Lung (tissue), 12 donors: ENCODE data around the gene SMC1A. TPM values are rescaled to one million over a fixed set of nuclear protein-coding genes. Genes with fewer than 3 reads are reported as not detected.
"Not testable (repeated sequence)": the region's sequence is repeated elsewhere in the genome, so short reads cannot be mapped to it uniquely, and the experiment has no call there.

Experiments
- ATAC-seq: fragments of 200-7000 bp; cut with Tn5 transposase; one replicate; pipeline ENCODE4 v1.9.1; 2020; ENCODE audit warnings: moderate number of reproducible peaks; ENCODE audit not compliant: insufficient read depth, low FRiP score
- DNase-seq, 3 donors: peaks; one replicate each; pipeline ENCODE4 v3.0.0-alpha.2; 2013 to 2017
- H3K27ac ChIP-seq, 2 donors: one replicate each; pipeline ENCODE4 v1.5.1; 2013; ENCODE audit warnings: mild to moderate bottlenecking in 2 of 2, moderate library complexity in 2 of 2, control low read depth in 1 of 2, inconsistent platforms in 1 of 2, low read depth in 1 of 2, low read length in 1 of 2
- H3K27me3 ChIP-seq, 3 donors: one replicate each; pipeline ENCODE4 v1.5.1; 2013; ENCODE audit warnings: low read length in 2 of 3; ENCODE audit not compliant: control insufficient read depth in 3 of 3, insufficient read depth in 3 of 3
- H3K36me3 ChIP-seq, 4 donors: one replicate each; pipeline ENCODE4 v1.5.1; 2013; ENCODE audit warnings: low read length in 4 of 4, mild to moderate bottlenecking in 1 of 4, moderate library complexity in 1 of 4; ENCODE audit not compliant: control insufficient read depth in 4 of 4, insufficient read depth in 4 of 4
- H3K4me1 ChIP-seq, 5 donors: one replicate each; pipeline ENCODE4 v1.5.1; 2013; ENCODE audit warnings: low read length in 5 of 5, mild to moderate bottlenecking in 2 of 5, moderate library complexity in 1 of 5; ENCODE audit not compliant: control insufficient read depth in 5 of 5, insufficient read depth in 5 of 5
- H3K4me3 ChIP-seq: one replicate; pipeline ENCODE4 v1.5.1; 2013; ENCODE audit warnings: mild to moderate bottlenecking, control low read depth, moderate library complexity
- H3K9ac ChIP-seq, 2 donors: one replicate each; pipeline ENCODE4 v1.5.1; 2013; ENCODE audit warnings: low read length in 2 of 2, control low read depth in 1 of 2; ENCODE audit not compliant: insufficient read depth in 1 of 2
- H3K9me3 ChIP-seq, 4 donors: one replicate each; pipeline ENCODE4 v1.5.1; 2013; ENCODE audit warnings: low read length in 3 of 4, mild to moderate bottlenecking in 1 of 4, moderate library complexity in 1 of 4; ENCODE audit not compliant: control insufficient read depth in 4 of 4, insufficient read depth in 3 of 4
- WGBS, 2 donors: extraction: QIAGEN DNeasy Blood & Tissue Kit; methylation state at CpG; one replicate each; pipeline ENCODE4 v1.1.7; 2013; 5-methylcytosine and 5-hydroxymethylcytosine counted together
- polyA plus RNA-seq, 2 donors: library from polyadenylated mRNA; stranded (reverse); fragments of 200-250 nt; gene quantifications; one replicate each; pipeline ENCODE4 v1.2.1, GENCODE V29; 2013
- total RNA-seq, 2 donors: library from RNA; depleted of rRNA in 1 of 2; stranded (reverse); fragments of >200 nt in 1 of 2; gene quantifications; one replicate each; pipeline ENCODE4 v1.2.1, GENCODE V29; 2014 to 2021
- TF ChIP-seq, protein P1 (sequence below): IDR thresholded peaks from 2 replicates; pipeline ENCODE4 v1.5.1; 2012; ENCODE audit warnings: mild to moderate bottlenecking; ENCODE audit errors: control extremely low read depth, extremely low read depth
- donor health status: control.
- donor health status: control.
- donor health status: Bipolar disorder and iron deficiency.
- donor health status: healthy.
- donor health status: DM: yes; HTN: yes; CAD: no.

The SMC1A gene
- total and polyA plus RNA-seq, 4 donors, result 11.2 to 56.2 (median 22.4) TPM

DNA sequence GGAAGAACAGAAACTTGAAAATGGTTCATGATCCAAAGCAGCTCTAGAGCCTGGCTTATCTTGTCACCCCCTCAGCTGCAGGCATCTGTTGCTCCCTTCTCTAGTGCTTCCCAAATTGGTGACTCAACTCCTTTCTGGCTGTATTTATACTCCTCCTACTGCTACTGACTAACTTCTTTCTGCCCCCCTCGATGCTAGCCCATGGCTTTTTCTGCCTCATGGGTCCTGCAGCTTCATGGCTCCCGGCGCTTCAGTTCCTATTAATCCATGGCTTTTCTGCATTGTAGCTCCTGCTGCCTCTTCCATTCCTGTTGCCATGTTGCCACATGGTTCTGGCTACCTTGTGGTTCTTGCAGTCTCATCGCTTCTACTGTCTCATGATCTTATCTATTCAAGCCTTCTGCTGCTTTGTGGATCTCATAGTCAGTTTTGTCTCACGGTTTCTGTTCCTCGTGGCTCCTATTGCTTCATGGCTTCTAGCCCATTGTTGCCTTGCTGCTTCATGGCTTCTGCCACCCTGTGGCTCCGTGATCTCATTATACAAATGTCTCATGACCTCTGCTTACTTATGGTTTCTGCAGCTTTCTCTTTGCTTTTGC lies 48.1 kb downstream of the SMC1A start:
- TF ChIP-seq, protein P1, sequence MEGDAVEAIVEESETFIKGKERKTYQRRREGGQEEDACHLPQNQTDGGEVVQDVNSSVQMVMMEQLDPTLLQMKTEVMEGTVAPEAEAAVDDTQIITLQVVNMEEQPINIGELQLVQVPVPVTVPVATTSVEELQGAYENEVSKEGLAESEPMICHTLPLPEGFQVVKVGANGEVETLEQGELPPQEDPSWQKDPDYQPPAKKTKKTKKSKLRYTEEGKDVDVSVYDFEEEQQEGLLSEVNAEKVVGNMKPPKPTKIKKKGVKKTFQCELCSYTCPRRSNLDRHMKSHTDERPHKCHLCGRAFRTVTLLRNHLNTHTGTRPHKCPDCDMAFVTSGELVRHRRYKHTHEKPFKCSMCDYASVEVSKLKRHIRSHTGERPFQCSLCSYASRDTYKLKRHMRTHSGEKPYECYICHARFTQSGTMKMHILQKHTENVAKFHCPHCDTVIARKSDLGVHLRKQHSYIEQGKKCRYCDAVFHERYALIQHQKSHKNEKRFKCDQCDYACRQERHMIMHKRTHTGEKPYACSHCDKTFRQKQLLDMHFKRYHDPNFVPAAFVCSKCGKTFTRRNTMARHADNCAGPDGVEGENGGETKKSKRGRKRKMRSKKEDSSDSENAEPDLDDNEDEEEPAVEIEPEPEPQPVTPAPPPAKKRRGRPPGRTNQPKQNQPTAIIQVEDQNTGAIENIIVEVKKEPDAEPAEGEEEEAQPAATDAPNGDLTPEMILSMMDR, result no peak
- ATAC-seq (no peak), DNase-seq (no peak)
- Histone ChIP-seq H3K27ac (peak overlapping the region in 1 of 2 donors; percentile 37), H3K9me3 (peaks cover 0 to 2% (median 0%) of the 10 kb centered on the region in 4 donors), H3K36me3 (peaks cover 6 to 15% (median 11%) of the 10 kb centered on the region in 4 donors), H3K4me3 (no peak overlapping the region), H3K27me3 (peaks cover 0 to 13% (median 0%) of the 10 kb centered on the region in 3 donors), H3K9ac (no peak overlapping the region), H3K4me1 (no peaks in the 10 kb centered on the region)
- 60 to 80% methylated on average over 7 of the region's 7 CpGs for WGBS, 2 donors

DNA sequence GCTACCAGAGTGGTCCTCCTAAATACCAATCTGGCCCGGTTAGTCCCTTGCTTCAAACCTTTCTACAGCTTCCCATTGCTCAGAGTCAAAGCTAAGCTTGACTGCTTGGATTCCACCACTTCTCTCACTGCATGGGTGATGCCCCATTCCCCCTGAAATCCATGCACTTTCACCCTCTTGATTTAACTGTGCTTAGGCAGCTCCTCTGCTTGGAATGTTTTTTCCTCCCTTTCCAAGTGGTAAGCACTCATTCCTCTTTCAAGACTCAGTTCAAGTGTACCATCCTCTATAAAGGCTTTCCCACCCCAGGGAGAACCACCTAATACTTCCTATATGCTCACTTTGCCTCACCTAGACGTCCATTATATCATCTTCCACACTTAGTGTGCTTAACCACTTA lies 49.1 kb downstream of the SMC1A start:
- DNase-seq (no peak), ATAC-seq (no peak)
- H3K9me3 ChIP-seq, result peaks cover 0 to 2% (median 0%) of the 10 kb centered on the region in 4 donors
- H3K27me3 ChIP-seq, result peaks cover 0 to 11% (median 0%) of the 10 kb centered on the region in 3 donors
- H3K4me3 ChIP-seq, result no peak overlapping the region
- peaks cover 0 to 8% (median 5%) of the 10 kb centered on the region in 4 donors for H3K36me3 ChIP-seq
- no peak overlapping the region for H3K27ac ChIP-seq
- 76 to 93% methylated on average over 2 of the region's 2 CpGs for WGBS, 2 donors
- TF ChIP-seq, protein P1, result no peak
- no peak overlapping the region for H3K9ac ChIP-seq
- H3K4me1 ChIP-seq, result no peaks in the 10 kb centered on the region

GRCh38 chrX:53366454-53366853 lies 56.0 kb downstream of the SMC1A start:
- not testable (repeated sequence) for H3K4me1 ChIP-seq, H3K27me3 ChIP-seq, H3K27ac ChIP-seq, DNase-seq, H3K9me3 ChIP-seq, H3K9ac ChIP-seq, ATAC-seq, H3K36me3 ChIP-seq, H3K4me3 ChIP-seq
- WGBS, 2 donors, result 95 to 100% methylated on average over 1 of the region's 1 CpG

DNA sequence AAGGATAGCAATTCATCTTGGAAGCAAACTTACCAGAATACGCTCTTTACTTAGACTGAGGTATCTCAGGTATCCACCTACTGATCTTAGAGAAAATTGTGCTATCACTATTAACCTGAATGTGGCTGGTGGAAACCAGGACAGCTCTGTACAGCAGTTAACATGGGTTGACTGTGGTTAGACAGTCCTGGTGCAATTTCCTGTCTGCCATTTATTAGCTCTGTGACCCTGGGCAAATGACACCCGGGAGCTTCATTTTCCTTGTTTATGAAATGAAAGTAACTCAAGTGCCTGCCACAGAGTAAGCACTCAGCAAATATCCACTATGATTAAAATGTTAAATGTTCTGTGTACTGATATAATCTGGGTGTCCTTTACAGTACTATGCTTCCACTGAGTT lies 60.0 kb downstream of the SMC1A start:
- TF ChIP-seq, protein P1, result no peak
- Histone ChIP-seq H3K36me3 (no peaks in the 10 kb centered on the region), H3K27ac (no peak overlapping the region), H3K4me3 (no peak overlapping the region), H3K9ac (no peak overlapping the region), H3K27me3 (peaks cover 0 to 10% (median 8%) of the 10 kb centered on the region in 3 donors), H3K9me3 (no peaks in the 10 kb centered on the region), H3K4me1 (no peaks in the 10 kb centered on the region)
- ATAC-seq (no peak), DNase-seq (no peak)
- 32 to 64% methylated on average over 2 of the region's 2 CpGs for WGBS, 2 donors
